Left lung (tissue), 10 donors: ENCODE measurements around the gene PLK5. TPM values are rescaled to one million over a fixed set of nuclear protein-coding genes. Genes with fewer than 3 reads are reported as not detected.
"Not testable (repeated sequence)": the region's sequence is repeated elsewhere in the genome, so short reads cannot be mapped to it uniquely, and the experiment has no call there.

Source experiments
- ATAC-seq: fragments of 200-7000 bp; cut with Tn5 transposase; one replicate; pipeline ENCODE4 v1.9.1; 2020; ENCODE audit warnings: moderate library complexity
- DNase-seq, 4 donors: peaks; one replicate each; pipeline ENCODE4 v3.0.0-alpha.2; 2013 to 2020
- H3K27ac ChIP-seq, 2 donors: fragments of 200-600 bp; sonication (generic) in 1 of 2; one replicate each; pipeline versions ENCODE4 v1.5.0 to v1.8.0; 2020 to 2021
- H3K27me3 ChIP-seq, 2 donors: fragments of 200-600 bp; sonication (generic) in 1 of 2; one replicate each; pipeline versions ENCODE4 v1.5.0 to v1.8.0; 2020 to 2021
- H3K36me3 ChIP-seq, 2 donors: fragments of 200-600 bp; sonication (generic) in 1 of 2; one replicate each; pipeline versions ENCODE4 v1.5.0 to v1.8.0; 2020 to 2021
- H3K4me1 ChIP-seq, 2 donors: fragments of 200-600 bp; one replicate each; pipeline ENCODE4 v1.8.0; 2021
- H3K4me3 ChIP-seq, 2 donors: fragments of 200-600 bp; sonication (generic) in 1 of 2; one replicate each; pipeline versions ENCODE4 v1.5.0 to v1.8.0; 2020 to 2021; ENCODE audit warnings: mild to moderate bottlenecking in 1 of 2
- H3K9me3 ChIP-seq, 2 donors: fragments of 200-600 bp; sonication (generic) in 1 of 2; one replicate each; pipeline versions ENCODE4 v1.5.0 to v1.8.0; 2020 to 2021
- intact Hi-C, 2 donors: fragments of 100-400 bp; cut with DNase I; formaldehyde crosslinking; loops; one replicate each; pipeline versions ENCODE4 v1.11.2 to v1.14.2; 2022
- polyA plus RNA-seq, 6 donors: library from polyadenylated mRNA; unstranded; fragments of 120-200 nt; gene quantifications; one replicate each; pipeline ENCODE4 v1.2.1, GENCODE V29; 2013; ENCODE audit not compliant: insufficient read length in 6 of 6
- total RNA-seq, 2 donors: library from RNA; stranded (reverse); fragmentation: NEBNext Ultra II Directional; extraction: Animal tissue kit (Norgen Biotek cat#: 25700); gene quantifications; one replicate each; pipeline ENCODE4 v1.2.1, GENCODE V29; 2021
- TF ChIP-seq, protein P1 (sequence below), 2 donors: fragments of 200-600 bp; sonication (generic) in 1 of 2; IDR thresholded peaks; one replicate each; pipeline versions ENCODE4 v1.5.0 to v1.8.0; 2021; ENCODE audit warnings: antibody characterized with exemption in 2 of 2
- donor health status: DM: no; HTN: yes; CAD: no.
- donor health status: DM: no; HTN: no; CAD: no.

PLK5 gene
- total and polyA plus RNA-seq, 8 donors = 0.09 to 0.32 (median 0.18) TPM; not detected in 2

GRCh38 chr19:1495799-1496713, 27.8 kb upstream of the PLK5 start:
- TF ChIP-seq, protein P1, sequence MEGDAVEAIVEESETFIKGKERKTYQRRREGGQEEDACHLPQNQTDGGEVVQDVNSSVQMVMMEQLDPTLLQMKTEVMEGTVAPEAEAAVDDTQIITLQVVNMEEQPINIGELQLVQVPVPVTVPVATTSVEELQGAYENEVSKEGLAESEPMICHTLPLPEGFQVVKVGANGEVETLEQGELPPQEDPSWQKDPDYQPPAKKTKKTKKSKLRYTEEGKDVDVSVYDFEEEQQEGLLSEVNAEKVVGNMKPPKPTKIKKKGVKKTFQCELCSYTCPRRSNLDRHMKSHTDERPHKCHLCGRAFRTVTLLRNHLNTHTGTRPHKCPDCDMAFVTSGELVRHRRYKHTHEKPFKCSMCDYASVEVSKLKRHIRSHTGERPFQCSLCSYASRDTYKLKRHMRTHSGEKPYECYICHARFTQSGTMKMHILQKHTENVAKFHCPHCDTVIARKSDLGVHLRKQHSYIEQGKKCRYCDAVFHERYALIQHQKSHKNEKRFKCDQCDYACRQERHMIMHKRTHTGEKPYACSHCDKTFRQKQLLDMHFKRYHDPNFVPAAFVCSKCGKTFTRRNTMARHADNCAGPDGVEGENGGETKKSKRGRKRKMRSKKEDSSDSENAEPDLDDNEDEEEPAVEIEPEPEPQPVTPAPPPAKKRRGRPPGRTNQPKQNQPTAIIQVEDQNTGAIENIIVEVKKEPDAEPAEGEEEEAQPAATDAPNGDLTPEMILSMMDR (IDR thresholded peaks at IDR 0.05) = no peak
- peak in 2 of 4 donors; percentile 18 to 78 for DNase-seq
- peak; percentile 49 for ATAC-seq

GRCh38 chr19:1496714-1497577, 26.9 kb upstream of the PLK5 start:
- Histone ChIP-seq H3K27ac (no peak overlapping the region), H3K9me3 (no peaks in the 10 kb centered on the region), H3K4me1 (no peaks in the 10 kb centered on the region), H3K36me3 (no peaks in the 10 kb centered on the region), H3K4me3 (no peak overlapping the region), H3K27me3 (peaks cover 0 to 64% of the 10 kb centered on the region in 2 donors)
- ATAC-seq = no peak
- intact Hi-C loops = no loop called here
- no peak for DNase-seq
- TF ChIP-seq, protein P1 (IDR thresholded peaks at IDR 0.05) = no peak

More at GRCh38 chr19:1495799-1496713, 27.8 kb upstream of the PLK5 start:
- intact Hi-C loops = no loop called here
- Histone ChIP-seq H3K4me3 (no peak overlapping the region), H3K9me3 (no peaks in the 10 kb centered on the region), H3K4me1 (peaks cover 0 to 5% of the 10 kb centered on the region in 2 donors), H3K36me3 (no peaks in the 10 kb centered on the region), H3K27me3 (peaks cover 0 to 64% of the 10 kb centered on the region in 2 donors), H3K27ac (no peak overlapping the region)

DNA sequence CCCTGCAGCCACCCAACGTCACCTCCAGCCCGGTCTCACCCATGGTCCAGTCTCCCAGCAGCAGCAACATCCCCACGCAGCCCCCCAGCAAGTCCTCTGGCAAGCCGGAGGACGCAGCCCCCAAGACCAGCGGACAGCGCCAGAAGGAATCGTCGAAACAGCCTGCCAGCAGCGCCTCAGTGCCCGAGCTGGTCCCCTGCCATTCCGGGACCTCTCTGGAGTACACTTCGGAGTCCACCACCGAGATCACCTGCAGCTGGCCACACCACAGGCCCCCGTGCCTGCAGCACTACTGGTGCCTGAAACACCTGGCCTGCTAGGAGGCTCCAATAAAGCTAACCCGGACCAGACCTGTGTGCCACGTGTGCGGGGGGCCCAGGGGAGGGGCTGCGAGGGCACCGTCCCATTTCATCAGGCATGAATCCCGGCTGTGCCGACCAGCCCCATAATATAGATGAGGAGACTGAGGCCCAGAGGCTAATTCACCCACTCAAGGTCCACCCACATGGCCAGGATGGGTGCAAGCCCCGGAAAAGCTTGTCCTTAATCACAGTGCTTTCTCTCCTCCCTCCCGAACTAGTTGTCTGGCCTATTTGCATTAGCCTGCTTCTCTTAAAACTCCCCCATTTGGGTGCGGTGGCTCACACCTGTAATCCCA, 26.2 kb upstream of the PLK5 start:
- no peak for ATAC-seq
- TF ChIP-seq, protein P1 (IDR thresholded peaks at IDR 0.05) = no peak
- no peak overlapping the region for H3K27ac ChIP-seq

GRCh38 chr19:1499231-1499630, 24.6 kb upstream of the PLK5 start:
- H3K27me3 ChIP-seq = peaks cover 18 to 72% of the 10 kb centered on the region in 2 donors
- H3K9me3 ChIP-seq, ATAC-seq, H3K36me3 ChIP-seq, DNase-seq, intact Hi-C loops, H3K27ac ChIP-seq, H3K4me1 ChIP-seq, H3K4me3 ChIP-seq: not testable (repeated sequence)

More for the DNA sequence above, 26.2 kb upstream of the PLK5 start:
- Histone ChIP-seq H3K36me3 (no peaks in the 10 kb centered on the region), H3K9me3 (no peaks in the 10 kb centered on the region), H3K4me3 (no peak overlapping the region), H3K27me3 (peaks cover 4 to 64% of the 10 kb centered on the region in 2 donors), H3K4me1 (no peaks in the 10 kb centered on the region)
- DNase-seq = no peak
- intact Hi-C loops = no loop called here

DNA sequence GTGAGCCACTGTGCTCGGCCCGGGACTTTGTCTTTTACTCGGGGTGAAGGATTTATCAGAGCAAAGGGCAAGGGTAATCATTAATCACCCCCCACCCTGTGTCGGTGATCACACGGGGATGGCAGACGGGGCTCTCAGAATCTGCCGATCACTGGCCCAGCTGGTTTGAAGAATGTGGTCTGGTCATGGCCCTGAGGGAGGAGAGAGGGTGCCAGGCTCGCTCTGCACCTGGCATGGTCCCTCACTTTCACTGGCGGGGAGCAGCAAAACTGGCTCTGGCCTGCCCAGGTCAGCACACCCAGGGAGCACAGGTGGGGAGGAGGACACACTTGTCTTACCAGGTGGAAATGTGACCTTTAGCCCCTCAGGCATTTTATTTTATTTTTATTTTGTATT, 22.7 kb upstream of the PLK5 start:
- peaks cover 20 to 73% of the 10 kb centered on the region in 2 donors for H3K27me3 ChIP-seq
- H3K9me3 ChIP-seq = no peaks in the 10 kb centered on the region
- H3K27ac ChIP-seq = no peak overlapping the region
- DNase-seq (no peak), ATAC-seq (no peak)
- H3K4me3 ChIP-seq = no peak overlapping the region
- intact Hi-C loops = no loop called here
- TF ChIP-seq, protein P1 (IDR thresholded peaks at IDR 0.05) = no peak
- no peaks in the 10 kb centered on the region for H3K36me3 ChIP-seq
- peaks cover 0 to 3% of the 10 kb centered on the region in 2 donors for H3K4me1 ChIP-seq
